Eye (tissue), 1 donor: ENCODE data around the gene TRPC4.

ENCODE experiments used
- DNase-seq: peaks from one replicate; pipeline ENCODE4 v3.0.0-alpha.2; 2015

The TRPC4 gene

GRCh38 chr13:37869756-37870488, at the start of gene TRPC4:
TRPC4 (minus strand) TSS chr13:37869772; CDS start chr13:37783333, 86,439 bp downstream.
- DNase-seq, result peak; percentile 89

- no peak for DNase-seq
These were observed 49.2 kb upstream of the TRPC4 start for GRCh38 chr13:37918751-37919150.

DNA sequence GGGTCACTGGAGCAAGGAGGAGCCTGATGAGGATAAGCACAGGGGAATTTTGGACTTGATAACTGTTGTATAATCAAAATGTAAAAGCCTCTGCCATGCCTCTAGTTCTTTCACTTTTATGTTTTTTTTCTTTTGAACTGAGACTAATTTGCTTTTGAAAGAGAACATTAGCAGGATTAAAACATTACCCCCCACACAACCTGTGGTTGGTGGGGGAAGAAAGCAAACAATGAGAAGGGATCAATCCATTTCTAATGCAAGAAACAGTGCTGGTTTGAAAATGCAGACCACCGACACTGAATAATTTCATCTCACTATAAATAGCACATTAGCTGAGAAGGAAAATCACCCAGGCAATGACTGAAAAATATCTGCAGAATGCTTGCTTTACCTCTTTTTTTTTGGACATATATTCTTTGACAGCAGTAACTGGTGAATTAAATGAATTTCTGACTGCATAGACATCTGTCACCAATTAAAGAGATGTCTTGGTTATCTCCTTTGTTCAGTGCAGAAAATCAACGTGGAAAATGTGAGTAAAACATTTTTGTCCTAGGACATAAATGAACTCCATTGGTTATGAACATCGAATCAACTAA, 48.6 kb upstream of the TRPC4 start:
- DNase-seq, result no peak

GRCh38 chr13:37914781-37915391, 45.3 kb upstream of the TRPC4 start:
- no peak for DNase-seq

DNA sequence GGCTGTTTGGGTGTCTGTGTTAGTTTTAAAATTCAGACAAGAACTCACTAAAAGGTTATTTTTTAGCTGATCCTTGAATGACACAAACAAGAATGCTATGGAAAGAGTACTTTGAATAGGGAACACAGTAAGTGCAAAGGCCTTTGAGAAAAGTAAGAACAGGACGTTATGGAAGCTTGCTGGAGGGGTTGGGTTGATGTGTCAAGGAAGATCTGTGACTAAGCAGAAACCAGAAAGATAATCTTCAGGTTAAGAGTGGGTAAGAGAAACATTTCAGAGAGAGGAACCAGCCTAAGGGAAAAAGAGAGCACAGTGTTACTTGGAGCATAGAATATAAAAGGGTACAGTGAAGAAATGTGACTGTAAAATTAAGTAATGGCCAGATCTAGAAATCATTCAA, 41.2 kb upstream of the TRPC4 start:
- DNase-seq, result no peak

- DNase-seq, result no peak
These were observed 37.3 kb upstream of the TRPC4 start for GRCh38 chr13:37906880-37907279.

DNA sequence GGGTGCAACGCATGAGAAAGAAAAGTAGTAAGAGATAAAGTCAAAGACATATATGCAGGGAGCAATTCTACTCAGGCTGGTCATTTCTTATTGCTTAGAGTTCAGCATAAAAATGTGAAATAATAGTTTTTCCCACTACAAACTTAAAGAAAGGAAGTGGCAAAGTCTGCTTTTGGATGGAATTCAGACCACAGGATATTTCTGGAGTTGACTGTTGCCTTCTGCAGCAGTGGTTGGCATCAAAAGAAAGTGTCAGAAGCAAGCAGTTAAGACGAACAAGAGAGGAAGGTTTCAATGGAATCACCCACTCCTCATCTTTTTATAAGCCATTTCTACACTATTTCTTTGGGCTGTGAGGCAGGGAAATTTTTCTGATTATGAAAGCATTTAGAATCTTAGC, 36.2 kb upstream of the TRPC4 start:
- DNase-seq, result no peak

- DNase-seq, result no peak
These were observed 30.2 kb upstream of the TRPC4 start for GRCh38 chr13:37899753-37900152.

DNA sequence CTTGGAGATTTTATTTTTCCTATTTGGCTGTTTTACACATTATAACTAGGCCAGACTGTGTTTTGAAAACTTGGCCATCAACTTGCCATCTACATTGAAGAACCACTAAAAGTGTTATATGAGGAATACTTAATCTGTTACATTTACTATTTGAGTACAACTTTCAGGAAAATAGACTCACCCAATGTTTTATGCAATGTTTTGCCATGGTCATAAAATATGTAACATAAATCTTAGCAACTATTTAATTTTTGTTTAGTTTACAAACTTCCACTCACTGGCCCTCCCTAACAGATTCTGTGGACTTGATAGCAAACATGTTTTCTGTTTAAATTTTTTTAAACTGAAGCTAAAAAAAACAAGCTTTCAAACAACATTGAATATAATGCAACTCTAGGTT, 23.7 kb upstream of the TRPC4 start:
- no peak for DNase-seq

GRCh38 chr13:37889820-37890219, 20.2 kb upstream of the TRPC4 start:
- no peak for DNase-seq

DNA sequence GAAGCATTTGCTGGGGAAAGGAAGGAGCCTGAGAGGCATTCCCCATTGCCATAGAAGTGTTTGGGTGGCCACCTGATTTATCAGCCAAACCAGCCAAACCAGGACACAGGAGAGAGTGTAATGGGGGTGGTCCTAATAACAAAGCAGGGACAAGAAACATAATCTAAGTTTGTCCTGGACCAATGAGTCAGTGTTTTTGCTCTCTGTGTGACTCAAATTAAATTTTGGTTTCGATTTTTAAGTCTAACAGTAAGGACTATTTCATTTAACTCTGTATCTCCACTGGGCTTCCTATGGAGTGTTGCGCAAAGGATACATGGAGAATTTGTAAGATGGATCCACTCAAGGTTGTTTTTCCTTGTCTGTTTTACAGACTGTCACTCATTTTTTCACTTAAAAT, 19.5 kb upstream of the TRPC4 start:
- DNase-seq, result no peak

DNA sequence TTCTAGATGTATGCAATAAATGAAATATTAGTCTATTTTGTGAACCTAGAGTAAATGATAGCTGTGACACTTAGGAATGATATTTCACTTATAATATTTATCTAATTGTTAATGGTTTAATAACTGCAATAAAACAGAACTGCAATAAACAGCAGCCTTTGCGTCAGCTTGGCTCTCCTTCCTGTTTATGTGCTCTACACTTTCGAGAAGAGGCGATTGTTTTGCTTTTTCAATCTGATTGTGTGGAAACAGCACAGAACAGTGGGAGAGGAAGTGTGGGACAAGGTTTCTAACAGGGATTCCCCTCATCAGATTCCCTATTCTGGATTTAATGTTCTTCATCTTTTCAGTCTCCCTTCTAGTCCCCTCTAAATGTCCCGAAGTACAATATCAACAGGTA, 17.3 kb upstream of the TRPC4 start:
- DNase-seq, result no peak

- DNase-seq, result no peak
These were observed 15.1 kb upstream of the TRPC4 start for GRCh38 chr13:37884674-37885073.

GRCh38 chr13:37884026-37884425, 14.5 kb upstream of the TRPC4 start:
- DNase-seq, result no peak

- no peak for DNase-seq
These were observed 9.3 kb upstream of the TRPC4 start for GRCh38 chr13:37878921-37879320.

DNA sequence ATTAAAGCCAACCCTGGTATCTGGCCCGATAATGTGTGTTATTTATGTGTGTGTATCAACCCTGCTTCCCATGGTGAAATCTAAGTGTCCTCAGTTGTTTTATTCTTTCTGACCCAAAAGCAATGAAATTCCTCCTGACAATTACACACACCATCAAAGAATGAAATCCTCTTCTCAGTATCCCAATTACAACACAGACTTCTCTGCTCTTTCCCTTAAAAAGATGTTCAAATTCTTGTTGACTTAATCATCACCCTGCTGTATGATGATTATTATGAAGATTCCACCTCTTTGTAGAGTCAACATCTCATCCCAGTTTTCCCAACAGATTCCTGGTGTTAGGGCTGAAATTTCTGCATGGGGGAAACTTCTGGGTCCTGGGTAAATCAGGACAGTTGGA, 8.9 kb upstream of the TRPC4 start:
- no peak for DNase-seq

GRCh38 chr13:37870895-37871550, 1.5 kb upstream of the TRPC4 start:
- DNase-seq, result peak; percentile 51

- no peak for DNase-seq
These were observed 895 bp upstream of the TRPC4 start for GRCh38 chr13:37870489-37870845.

GRCh38 chr13:37869506-37869755, 141 bp downstream of the TRPC4 start:
- peak; percentile 68 for DNase-seq

DNA sequence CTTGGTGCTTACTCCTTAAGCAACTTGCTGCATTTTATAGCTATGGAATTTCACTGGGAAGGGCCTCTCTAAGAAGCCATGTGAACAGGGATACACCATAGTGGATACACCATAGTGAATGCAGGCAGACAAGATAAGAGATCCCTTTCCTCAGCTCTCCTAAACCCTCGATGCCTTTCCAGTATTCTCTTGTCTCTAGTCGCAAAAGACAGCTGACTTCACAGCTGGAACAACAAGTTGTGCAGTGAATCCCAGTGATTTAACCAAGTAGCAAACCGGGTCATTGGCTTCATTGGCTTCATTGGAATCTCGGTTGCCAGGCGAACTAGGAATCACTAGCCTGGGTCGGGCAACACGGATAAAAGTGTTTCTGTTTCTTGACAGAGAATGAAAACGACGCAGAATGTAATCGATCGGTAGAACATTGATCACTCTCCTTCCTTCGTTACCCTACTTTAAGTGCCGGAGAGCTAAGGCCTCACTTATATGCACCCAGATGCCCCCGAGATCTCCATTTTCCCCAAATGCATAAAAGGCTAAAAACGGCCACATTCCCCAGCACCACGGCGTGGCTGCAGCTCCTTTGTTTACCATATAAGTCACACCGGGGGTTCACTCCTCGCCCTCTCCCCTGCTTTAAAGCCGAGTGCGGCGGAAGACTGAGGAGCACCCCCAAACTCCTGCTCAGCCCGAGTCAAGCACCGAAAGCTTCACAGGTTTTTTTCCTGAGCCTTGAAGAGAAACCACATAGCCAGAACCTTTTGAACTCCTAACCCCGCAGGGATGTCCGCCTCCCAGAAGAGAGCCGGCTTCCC, 674 bp downstream of the TRPC4 start:
- peak; percentile 72 for DNase-seq

GRCh38 chr13:37863708-37864107, 5.9 kb downstream of the TRPC4 start:
- DNase-seq, result no peak

GRCh38 chr13:37835392-37835791, 34.2 kb downstream of the TRPC4 start:
- no peak for DNase-seq

DNA sequence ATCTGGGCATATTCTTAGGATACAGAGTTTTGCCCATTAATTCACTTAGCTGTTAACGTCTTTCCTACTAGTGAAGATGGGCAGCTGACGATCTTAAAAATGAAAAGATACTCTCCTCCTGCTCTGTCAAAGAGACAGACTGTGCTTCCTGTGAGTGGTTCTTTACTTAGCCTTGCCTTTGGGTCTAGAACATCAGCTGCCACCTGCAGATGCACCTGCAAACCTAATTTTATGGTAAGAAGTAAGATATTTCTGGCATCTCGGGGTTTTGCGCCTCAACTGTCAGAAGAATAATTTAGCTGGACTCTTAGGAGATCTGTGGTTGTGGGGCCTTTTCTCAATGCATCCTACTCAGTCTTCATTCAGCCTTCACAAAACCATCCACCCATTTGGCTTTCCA, 36.2 kb downstream of the TRPC4 start:
- no peak for DNase-seq
